DMS 273 treated with DMSO at 0.1 percent for 48 hours (cell line): Measurements from ENCODE around the gene GSDME.
"Not testable (repeated sequence)": the region's sequence is repeated elsewhere in the genome, so short reads cannot be mapped to it uniquely, and the experiment has no call there.

Experiments used
- DNase-seq: peaks from one replicate; lab custom pipeline; 2025; lab: John Stamatoyannopoulos, UW

GSDME gene

DNA sequence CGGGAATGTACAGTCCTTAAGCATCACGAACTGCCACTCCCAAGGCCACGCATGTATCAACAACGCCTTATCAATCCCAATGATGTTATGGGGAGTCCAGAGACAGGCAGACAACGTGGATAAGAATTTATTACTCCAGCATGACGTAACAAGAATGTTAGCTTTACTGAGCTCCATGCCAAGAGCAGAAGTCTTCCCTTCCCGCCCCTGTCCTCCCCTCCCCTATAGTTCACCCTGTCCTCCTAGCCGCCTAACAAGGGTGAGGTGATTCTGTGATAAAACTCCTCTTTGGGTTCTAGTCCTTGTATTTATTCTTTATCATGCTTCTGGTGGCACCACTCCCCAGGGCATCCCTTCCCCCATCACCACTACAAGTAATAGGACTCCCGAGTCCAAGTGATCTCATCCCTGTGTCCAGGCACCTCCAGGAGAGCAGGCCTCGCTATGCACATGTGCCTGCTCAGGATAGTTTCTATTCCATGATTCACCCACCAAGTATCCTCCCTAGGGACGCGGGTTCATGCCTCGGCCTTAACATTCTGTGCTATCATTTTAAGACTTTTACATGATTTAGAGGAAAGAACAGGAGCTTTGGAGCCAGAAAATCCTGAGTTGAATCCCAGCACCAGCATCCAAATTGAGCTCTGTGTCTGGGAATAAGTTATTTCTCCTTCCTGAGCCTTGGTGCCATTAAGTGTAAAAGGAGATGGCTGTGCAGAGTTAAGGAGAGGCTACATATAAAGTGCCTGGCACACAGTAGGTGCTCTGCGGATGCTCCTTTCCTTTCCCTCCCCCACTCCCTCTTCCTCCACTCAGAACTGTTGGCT is 15.4 kb downstream of the GSDME start:
- no peak for DNase-seq

GRCh38 chr7:24740871-24741270 is 16.4 kb downstream of the GSDME start:
- DNase-seq = no peak

GRCh38 chr7:24739306-24739705 is 18.0 kb downstream of the GSDME start:
- no peak for DNase-seq

GRCh38 chr7:24738577-24738976 is 18.7 kb downstream of the GSDME start:
- no peak for DNase-seq

DNA sequence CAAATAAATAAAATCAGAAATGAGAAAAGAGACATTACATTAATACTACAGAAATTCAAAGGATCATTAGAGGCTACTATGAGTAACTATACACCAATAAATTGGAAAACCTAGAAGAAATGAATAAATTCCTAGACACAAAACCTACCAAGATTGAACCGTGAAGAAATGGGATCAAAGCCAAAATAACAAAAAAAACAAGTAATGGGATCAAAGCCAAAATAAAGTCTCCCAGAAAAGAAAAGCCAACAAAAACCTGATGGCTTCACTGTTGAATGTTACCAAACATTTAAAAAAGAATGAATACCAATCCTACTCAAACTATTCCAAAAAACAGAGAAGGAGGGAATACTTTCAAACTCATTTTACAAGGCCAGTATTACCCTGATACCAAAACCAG is 20.0 kb downstream of the GSDME start:
- DNase-seq = no peak

DNA sequence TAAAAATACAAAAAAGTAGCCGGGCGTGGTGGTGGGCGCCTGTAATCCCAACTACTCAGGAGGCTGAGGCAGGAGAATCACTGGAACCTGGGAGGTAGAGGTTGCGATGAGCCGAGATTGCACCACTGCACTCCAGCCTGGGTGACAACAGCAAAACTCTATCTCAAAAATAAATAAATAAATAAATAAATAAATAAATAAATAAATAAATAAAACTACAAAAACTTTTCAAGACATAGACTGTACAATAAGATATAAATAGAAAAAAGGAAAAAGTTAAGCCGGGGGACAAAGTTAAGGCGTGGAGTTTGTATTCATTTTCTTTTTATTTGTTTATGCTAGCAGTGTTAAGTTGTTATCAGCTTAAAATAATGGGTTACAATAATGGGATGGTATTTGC is 21.7 kb downstream of the GSDME start:
- not testable (repeated sequence) for DNase-seq

- no peak for DNase-seq
Measured at GRCh38 chr7:24734306-24734705, 23.0 kb downstream of the GSDME start.

- no peak for DNase-seq
Measured at GRCh38 chr7:24733414-24734060, 23.7 kb downstream of the GSDME start.

DNA sequence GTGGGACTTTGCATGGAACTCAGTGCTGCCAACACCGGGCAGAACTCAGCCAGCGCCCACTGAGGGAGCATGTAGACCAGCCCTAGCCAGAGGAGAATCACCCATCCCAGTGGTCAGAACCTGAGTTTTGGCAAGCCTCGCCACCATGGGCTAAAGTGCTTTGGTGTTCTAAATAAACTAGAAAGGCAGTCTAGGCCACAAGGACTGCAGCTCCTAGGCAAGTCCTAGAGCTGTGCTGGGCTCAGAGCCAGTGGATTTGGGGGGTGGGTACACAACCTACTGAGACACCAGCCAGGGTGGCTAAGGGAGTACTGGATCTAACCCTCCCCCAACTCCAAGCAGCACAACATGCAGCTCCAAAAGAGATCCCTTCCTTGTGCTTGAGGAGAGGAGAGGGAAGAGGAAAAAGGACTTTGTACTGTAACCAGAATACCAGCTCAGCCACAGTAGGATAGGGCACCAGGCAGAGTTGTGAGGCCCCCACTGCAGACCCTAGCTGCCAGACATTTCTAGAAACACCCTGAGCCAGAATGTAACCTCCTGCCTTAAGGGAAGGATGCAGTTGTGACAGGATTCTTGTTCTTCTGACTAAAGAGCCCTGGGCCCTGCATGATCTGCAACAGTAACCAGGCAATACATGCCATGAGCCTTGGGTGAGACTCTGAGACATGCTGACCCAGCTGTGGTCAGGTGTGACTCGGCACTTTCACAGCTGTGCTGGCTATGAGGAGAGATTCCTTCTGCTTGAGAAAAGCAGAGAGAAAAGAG is 24.4 kb downstream of the GSDME start:
- DNase-seq = no peak

GRCh38 chr7:24731313-24731712 is 26.0 kb downstream of the GSDME start:
- no peak for DNase-seq

DNA sequence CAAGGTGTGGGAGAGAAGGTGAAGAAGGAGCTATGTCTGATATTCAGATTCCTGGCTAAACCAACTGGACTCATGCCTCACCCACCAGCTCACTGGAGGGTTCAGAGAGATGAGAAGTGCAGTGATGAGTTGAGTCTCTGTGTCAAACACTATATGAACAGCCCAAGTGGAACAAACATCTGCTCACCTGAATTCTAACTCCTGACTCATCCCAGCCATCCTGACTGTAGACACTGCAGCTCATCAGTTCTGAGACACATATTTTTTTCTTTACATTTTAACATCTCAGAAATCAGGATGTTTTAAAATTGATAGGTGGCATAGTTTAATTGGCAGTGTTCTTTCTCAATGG is 27.3 kb downstream of the GSDME start:
- DNase-seq = no peak

DNA sequence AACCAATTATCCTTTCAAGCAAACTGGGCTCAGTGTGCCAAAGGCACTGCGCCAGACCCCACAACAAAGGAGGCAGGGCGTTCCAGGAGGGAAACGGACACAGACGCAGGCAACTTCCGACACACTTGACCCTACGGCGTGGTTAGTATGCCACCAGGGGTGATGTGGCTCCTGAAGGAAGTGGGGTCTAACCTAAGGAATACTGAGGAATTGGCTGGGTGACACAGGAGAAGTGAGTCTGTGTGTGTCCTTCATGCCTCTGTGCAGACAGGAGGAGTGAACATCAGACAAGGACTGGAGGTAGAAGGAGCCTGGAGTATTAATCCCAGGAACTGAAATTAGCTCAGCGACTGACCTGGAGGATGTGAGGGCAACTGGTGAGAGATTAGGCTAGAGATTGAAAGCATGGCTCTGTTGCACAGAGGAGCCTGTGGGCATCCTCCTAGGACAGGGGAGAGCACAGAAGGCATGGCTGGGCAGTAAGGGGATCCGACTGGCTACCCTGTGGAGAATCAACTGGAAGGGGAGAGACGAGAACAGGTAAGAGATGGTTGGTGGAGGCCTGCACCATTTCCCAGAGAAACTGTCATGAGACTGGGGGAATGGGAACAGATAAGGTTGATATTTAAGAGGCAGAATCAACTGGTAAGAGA is 27.8 kb downstream of the GSDME start:
- DNase-seq = no peak

DNA sequence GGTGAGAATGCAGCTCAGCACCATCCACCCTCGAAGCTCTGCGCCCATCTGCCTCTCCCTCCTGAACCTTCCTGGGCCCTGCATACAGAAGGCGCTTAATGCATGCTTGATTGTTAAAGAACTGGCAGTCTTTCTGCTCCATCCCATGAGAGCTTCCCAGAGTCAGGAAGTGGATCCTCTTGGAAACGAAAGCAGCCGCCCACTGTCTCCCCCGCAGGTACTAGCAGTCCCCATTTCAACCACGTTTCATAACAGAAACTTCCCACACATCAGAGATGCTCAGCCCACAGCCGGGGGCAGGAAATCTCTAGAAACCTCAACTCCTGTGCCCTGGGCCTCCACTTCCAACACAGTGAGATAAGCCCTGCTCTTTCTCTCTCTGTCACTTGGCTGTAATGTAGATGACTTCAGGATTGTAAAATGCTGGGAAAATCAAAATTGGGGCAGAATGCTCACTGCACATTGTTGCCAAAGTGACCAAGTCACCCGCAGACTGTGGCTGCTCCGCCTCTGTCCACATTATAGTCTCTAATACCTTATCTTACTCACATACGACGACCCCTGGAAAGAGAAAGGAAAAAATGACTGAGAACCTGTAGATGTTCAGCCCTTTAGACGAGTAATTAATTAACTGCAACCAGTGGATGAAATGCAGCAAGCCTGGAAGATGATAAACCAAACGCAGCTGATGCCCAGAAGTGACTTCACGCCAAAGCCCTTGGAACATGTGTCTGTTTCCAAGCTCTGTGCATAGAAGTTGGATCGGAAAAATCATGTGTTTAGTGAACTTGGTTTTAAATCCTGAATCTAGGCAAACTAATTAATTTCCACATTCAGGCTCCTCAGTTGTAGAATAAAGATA is 28.5 kb downstream of the GSDME start:
- no peak for DNase-seq

DNA sequence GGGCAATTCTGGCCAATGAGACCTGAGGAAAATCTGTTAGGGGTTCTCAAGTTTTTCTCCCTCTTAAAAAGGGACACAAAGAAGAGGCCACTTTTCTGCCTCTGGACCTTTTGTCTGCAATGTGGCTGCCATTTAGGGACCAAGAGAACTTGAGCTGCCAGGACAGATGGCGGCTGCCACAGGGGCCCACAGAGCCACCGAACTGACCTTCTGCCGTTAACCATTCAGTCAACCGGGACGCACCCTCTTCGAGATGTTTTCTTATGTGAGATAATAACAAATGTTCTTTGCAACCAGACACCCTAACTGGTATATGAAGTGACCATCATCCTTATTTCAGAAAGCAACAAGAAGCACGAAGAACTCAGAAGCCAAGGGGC is 29.2 kb downstream of the GSDME start:
- no peak for DNase-seq

- no peak for DNase-seq
Measured at GRCh38 chr7:24727154-24728120, 29.8 kb downstream of the GSDME start.

GRCh38 chr7:24725554-24726241 is 31.6 kb downstream of the GSDME start:
- DNase-seq = no peak

GRCh38 chr7:24724451-24725190 is 32.6 kb downstream of the GSDME start:
- no peak for DNase-seq

DNA sequence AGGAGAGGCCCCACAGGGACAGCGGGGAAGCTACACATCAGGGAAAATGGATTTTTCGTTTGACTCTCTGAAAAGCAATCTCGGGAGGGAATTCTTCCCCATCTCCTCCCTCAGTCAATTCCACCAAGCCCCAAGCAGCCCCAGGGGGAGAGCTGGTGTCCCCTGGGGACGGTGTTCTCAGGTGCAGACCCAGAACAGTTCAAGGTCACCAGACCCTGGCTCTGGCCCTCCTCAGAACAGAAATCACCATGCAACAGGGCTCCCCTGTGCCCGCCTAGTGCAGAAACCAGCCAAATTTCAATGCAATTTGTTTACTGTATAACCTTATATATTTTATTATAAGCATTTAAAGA is 34.1 kb downstream of the GSDME start:
- no peak for DNase-seq
